NOMO-1 (cell line): Measurements from ENCODE around the gene ATG16L1.
A peak's percentile ranks its signal among the peaks of the same experiment; 100 is the strongest.
"Not testable (repeated sequence)": the region's sequence is repeated elsewhere in the genome, so short reads cannot be mapped to it uniquely, and the experiment has no call there.

Experiments
- DNase-seq, 2 experiments: peaks; one replicate each; lab custom pipeline; 2025; ENCODE audit not compliant: unreplicated experiment in 2 of 2; lab: John Stamatoyannopoulos, UW

ATG16L1 gene

GRCh38 chr2:233326500-233326899 is 75.0 kb downstream of the ATG16L1 start:
- no peak for DNase-seq

DNA sequence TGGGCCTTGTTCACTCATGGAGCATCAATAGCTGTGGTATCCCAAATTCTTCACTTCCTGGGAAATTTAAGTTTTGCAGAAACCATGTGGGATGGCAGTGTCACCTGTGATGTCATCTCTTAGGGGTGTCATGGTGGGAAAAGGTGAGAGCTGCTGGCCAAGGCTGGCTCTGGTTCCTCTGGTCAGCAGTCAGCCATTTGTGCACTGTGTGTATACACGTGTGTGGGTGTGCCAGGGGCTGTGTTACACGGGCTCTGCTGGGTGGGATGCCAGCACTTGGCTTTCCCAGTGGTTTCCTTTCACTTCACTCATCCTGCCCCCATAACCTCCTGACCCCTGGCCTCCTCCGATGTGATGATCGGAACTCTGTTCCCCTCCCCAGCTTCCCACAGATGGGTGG is 77.4 kb downstream of the ATG16L1 start:
- no peak for DNase-seq

GRCh38 chr2:233329489-233330135 is 78.1 kb downstream of the ATG16L1 start:
- DNase-seq, result no peak

- peak; percentile 94 to 100 for DNase-seq
Observed at GRCh38 chr2:233331536-233331935, 80.1 kb downstream of the ATG16L1 start.

- no peak for DNase-seq
Observed at GRCh38 chr2:233332125-233332524, 80.7 kb downstream of the ATG16L1 start.

GRCh38 chr2:233334915-233335314 is 83.4 kb downstream of the ATG16L1 start:
- DNase-seq, result no peak

- not testable (repeated sequence) for DNase-seq
Observed at GRCh38 chr2:233336091-233336490, 84.6 kb downstream of the ATG16L1 start.

DNA sequence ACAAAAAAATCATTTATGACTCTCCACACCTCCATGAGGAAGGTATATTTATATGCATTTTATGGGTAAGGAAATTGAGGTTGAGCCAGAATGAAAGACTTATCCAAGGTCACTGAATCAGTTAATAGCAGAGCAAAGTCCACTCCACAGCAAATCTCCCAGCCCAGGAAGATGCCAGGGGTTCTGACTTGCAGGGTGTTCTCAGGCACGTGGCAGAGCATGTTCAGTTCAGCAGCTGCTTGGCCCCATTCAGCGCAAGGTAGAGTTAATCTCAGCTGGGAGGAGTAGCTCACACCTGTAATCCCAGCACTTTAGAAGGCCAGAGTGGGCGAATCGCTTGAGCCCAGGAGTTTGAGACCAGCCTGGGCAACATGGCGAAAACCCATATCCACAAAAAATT is 85.1 kb downstream of the ATG16L1 start:
- DNase-seq, result no peak

GRCh38 chr2:233338046-233338445 is 86.6 kb downstream of the ATG16L1 start:
- DNase-seq, result no peak

GRCh38 chr2:233338812-233339368 is 87.4 kb downstream of the ATG16L1 start:
- no peak for DNase-seq

GRCh38 chr2:233339427-233339826 is 88.0 kb downstream of the ATG16L1 start:
- peak; percentile 23 to 50 for DNase-seq

DNA sequence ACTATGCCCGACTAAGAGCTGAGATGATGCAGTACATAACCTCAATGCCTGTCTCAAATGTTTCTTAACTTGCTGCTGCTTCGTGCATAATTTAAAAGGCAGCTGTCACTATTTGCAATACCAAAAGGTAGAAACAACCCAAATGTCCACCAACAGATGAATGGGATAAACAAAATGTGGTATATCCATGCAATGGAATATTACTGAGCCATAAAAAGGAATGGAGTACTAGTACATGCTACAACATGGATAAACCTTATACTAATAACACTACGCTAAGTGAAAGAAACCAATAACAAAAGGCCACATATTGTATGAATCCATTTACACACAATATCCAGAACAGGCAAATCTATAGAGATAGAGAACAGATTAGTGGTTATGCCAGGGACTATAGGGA is 89.8 kb downstream of the ATG16L1 start:
- no peak for DNase-seq

DNA sequence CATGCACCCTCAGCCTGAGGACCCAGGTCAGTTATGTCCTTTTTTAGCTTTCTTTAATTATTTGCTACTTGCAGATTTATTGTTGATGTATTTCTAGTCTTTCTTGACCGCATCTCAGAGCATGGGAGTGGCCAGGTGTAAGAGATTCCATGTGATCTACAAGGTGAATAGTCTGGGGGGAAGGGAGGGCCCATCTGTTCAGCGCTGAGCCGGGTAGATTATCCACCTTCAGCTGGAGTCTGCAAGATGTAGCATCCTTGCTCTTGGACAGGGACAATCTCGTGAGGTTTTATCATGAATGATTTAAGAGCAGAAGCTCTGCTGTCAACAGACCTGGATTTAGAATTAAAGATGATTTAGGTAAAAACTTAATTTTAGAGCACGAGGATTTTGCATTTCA is 90.8 kb downstream of the ATG16L1 start:
- DNase-seq, result no peak

- DNase-seq, result no peak
Observed at GRCh38 chr2:233343171-233343705, 91.8 kb downstream of the ATG16L1 start.
